Liver (tissue), 9 donors: ENCODE results near the gene PFDN2. TPM values are rescaled to one million over a fixed set of nuclear protein-coding genes. Genes with fewer than 3 reads are reported as not detected.

ENCODE experiments used
- DNase-seq: peaks from one replicate; pipeline ENCODE4 v3.0.0-alpha.2; 2017; ENCODE audit warnings: low spot score
- H3K27ac ChIP-seq, 2 donors: one replicate each; pipeline ENCODE4 v1.7.0; 2013; ENCODE audit warnings: inconsistent platforms in 2 of 2, low read length in 2 of 2, control low read depth in 1 of 2, low read depth in 1 of 2, mild to moderate bottlenecking in 1 of 2
- H3K27me3 ChIP-seq, 4 donors: one replicate each; pipeline versions ENCODE4 v1.6.1 to v1.7.0; 2013; ENCODE audit warnings: low read length in 3 of 4, inconsistent platforms in 1 of 4, mild to moderate bottlenecking in 1 of 4, moderate library complexity in 1 of 4; ENCODE audit not compliant: control insufficient read depth in 4 of 4, insufficient read depth in 4 of 4
- H3K36me3 ChIP-seq, 4 donors: one replicate each; pipeline versions ENCODE4 v1.6.1 to v1.7.0; 2013; ENCODE audit warnings: low read length in 3 of 4, mild to moderate bottlenecking in 3 of 4, low read depth in 1 of 4, moderate library complexity in 1 of 4; ENCODE audit not compliant: control insufficient read depth in 4 of 4, insufficient read depth in 3 of 4
- H3K4me1 ChIP-seq, 4 donors: one replicate each; pipeline versions ENCODE4 v1.6.1 to v1.7.0; 2013; ENCODE audit warnings: low read length in 3 of 4, mild to moderate bottlenecking in 3 of 4, moderate library complexity in 1 of 4; ENCODE audit not compliant: control insufficient read depth in 4 of 4, insufficient read depth in 4 of 4
- H3K4me3 ChIP-seq, 3 donors: one replicate each; pipeline versions ENCODE4 v1.6.1 to v1.7.0; 2013; ENCODE audit warnings: low read length in 3 of 3, control low read depth in 1 of 3, low read depth in 1 of 3, mild to moderate bottlenecking in 1 of 3
- H3K9ac ChIP-seq, 2 donors: one replicate each; pipeline ENCODE4 v1.7.0; 2013; ENCODE audit warnings: low read length in 2 of 2, mild to moderate bottlenecking in 2 of 2, moderate library complexity in 2 of 2, control low read depth in 1 of 2, low read depth in 1 of 2
- H3K9me3 ChIP-seq, 4 donors: one replicate each; pipeline versions ENCODE4 v1.6.1 to v1.7.0; 2013; ENCODE audit warnings: low read length in 3 of 4; ENCODE audit not compliant: control insufficient read depth in 4 of 4
- FOXA1 ChIP-seq: IDR thresholded peaks from 2 replicates; pipeline ENCODE4 v1.6.1; 2016; ENCODE audit warnings: antibody characterized with exemption
- FOXA2 ChIP-seq: IDR thresholded peaks from 2 replicates; pipeline ENCODE4 v1.6.1; 2016; ENCODE audit warnings: antibody characterized with exemption
- GABPA ChIP-seq, 2 donors: IDR thresholded peaks in 1 of 2; conservative IDR thresholded peaks in 1 of 2; 2 replicates each; pipeline ENCODE4 v1.6.1; 2016; ENCODE audit warnings: antibody characterized with exemption in 2 of 2, mild to moderate bottlenecking in 1 of 2, moderate library complexity in 1 of 2
- JUND ChIP-seq, 2 donors: IDR thresholded peaks; 2 replicates each; pipeline ENCODE4 v1.6.1; 2016; ENCODE audit warnings: antibody characterized with exemption in 2 of 2
- NR2F2 ChIP-seq: IDR thresholded peaks from 2 replicates; pipeline ENCODE4 v1.6.1; 2016; ENCODE audit warnings: antibody characterized with exemption
- RAD21 ChIP-seq, 2 donors: IDR thresholded peaks; 2 replicates each; pipeline ENCODE4 v1.6.1; 2016; ENCODE audit warnings: antibody characterized with exemption in 2 of 2, mild to moderate bottlenecking in 2 of 2
- RXRA ChIP-seq, 2 donors: IDR thresholded peaks; 2 replicates each; pipeline ENCODE4 v1.6.1; 2017 to 2018; ENCODE audit warnings: antibody characterized with exemption in 2 of 2, mild to moderate bottlenecking in 1 of 2
- SP1 ChIP-seq: IDR thresholded peaks from 2 replicates; pipeline ENCODE4 v1.6.1; 2018; ENCODE audit warnings: antibody characterized with exemption, mild to moderate bottlenecking
- TAF1 ChIP-seq: conservative IDR thresholded peaks from 2 replicates; pipeline ENCODE4 v1.6.1; 2016; ENCODE audit warnings: antibody characterized with exemption, mild to moderate bottlenecking
- YY1 ChIP-seq: IDR thresholded peaks from 2 replicates; pipeline ENCODE4 v1.6.1; 2016; ENCODE audit warnings: antibody characterized with exemption, mild to moderate bottlenecking
- WGBS: extraction: QIAGEN DNeasy Blood & Tissue Kit; methylation state at CpG from one replicate; pipeline ENCODE4 v1.1.7; 2013; 5-methylcytosine and 5-hydroxymethylcytosine counted together
- polyA plus RNA-seq, 2 donors: library from polyadenylated mRNA; stranded (reverse) in 1 of 2; unstranded in 1 of 2; fragments of 200-250 nt in 1 of 2; fragments of >200 nt in 1 of 2; fragmentation: Nextera tagmentation in 1 of 2; extraction: Ambion mirVana in 1 of 2; gene quantifications; one replicate each; pipeline versions ENCODE4 v1.2.1 to v1.2.3, GENCODE V29; 2013 to 2015
- total RNA-seq, 2 donors: library from RNA; depleted of rRNA; stranded (reverse); fragments of >200 nt; gene quantifications; one replicate each; pipeline ENCODE4 v1.2.3, GENCODE V29; 2014
- TF ChIP-seq, protein P1 (sequence below): IDR thresholded peaks from 2 replicates; pipeline ENCODE4 v1.6.1; 2016; ENCODE audit warnings: antibody characterized with exemption, mild to moderate bottlenecking
- TF ChIP-seq, protein P2 (sequence below): IDR thresholded peaks from 2 replicates; pipeline ENCODE4 v1.6.1; 2016; ENCODE audit warnings: antibody characterized with exemption
- TF ChIP-seq, protein P3 (sequence below): fragments of 150-350 bp; IDR thresholded peaks from 2 replicates; pipeline ENCODE4 v1.5.1; 2017; ENCODE audit warnings: improper control_type of control experiment, low read depth, low read length; ENCODE audit not compliant: missing input control
- TF ChIP-seq, protein P4 (sequence below): IDR thresholded peaks from 2 replicates; pipeline ENCODE4 v1.6.1; 2016; ENCODE audit warnings: antibody characterized with exemption
- TF ChIP-seq, protein P5 (sequence below): IDR thresholded peaks from 2 replicates; pipeline ENCODE4 v1.6.1; 2016; ENCODE audit warnings: antibody characterized with exemption
- donor health status: healthy.
- donor health status: healthy.
- donor health status: healthy.
- donor health status: healthy.
- donor health status: healthy.

Gene PFDN2
- total and polyA plus RNA-seq, 4 donors = 12.4 to 61.9 (median 34.0) TPM

GRCh38 chr1:161113915-161114314 lies 3.9 kb downstream of the PFDN2 start (continued):
- TF ChIP-seq TAF1 (no peak), JUND (IDR thresholded peaks at IDR 0.05) (no peak)
- TF ChIP-seq, protein P1, sequence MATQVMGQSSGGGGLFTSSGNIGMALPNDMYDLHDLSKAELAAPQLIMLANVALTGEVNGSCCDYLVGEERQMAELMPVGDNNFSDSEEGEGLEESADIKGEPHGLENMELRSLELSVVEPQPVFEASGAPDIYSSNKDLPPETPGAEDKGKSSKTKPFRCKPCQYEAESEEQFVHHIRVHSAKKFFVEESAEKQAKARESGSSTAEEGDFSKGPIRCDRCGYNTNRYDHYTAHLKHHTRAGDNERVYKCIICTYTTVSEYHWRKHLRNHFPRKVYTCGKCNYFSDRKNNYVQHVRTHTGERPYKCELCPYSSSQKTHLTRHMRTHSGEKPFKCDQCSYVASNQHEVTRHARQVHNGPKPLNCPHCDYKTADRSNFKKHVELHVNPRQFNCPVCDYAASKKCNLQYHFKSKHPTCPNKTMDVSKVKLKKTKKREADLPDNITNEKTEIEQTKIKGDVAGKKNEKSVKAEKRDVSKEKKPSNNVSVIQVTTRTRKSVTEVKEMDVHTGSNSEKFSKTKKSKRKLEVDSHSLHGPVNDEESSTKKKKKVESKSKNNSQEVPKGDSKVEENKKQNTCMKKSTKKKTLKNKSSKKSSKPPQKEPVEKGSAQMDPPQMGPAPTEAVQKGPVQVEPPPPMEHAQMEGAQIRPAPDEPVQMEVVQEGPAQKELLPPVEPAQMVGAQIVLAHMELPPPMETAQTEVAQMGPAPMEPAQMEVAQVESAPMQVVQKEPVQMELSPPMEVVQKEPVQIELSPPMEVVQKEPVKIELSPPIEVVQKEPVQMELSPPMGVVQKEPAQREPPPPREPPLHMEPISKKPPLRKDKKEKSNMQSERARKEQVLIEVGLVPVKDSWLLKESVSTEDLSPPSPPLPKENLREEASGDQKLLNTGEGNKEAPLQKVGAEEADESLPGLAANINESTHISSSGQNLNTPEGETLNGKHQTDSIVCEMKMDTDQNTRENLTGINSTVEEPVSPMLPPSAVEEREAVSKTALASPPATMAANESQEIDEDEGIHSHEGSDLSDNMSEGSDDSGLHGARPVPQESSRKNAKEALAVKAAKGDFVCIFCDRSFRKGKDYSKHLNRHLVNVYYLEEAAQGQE = no peak
- TF ChIP-seq, protein P2, sequence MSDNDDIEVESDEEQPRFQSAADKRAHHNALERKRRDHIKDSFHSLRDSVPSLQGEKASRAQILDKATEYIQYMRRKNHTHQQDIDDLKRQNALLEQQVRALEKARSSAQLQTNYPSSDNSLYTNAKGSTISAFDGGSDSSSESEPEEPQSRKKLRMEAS = no peak

DNA sequence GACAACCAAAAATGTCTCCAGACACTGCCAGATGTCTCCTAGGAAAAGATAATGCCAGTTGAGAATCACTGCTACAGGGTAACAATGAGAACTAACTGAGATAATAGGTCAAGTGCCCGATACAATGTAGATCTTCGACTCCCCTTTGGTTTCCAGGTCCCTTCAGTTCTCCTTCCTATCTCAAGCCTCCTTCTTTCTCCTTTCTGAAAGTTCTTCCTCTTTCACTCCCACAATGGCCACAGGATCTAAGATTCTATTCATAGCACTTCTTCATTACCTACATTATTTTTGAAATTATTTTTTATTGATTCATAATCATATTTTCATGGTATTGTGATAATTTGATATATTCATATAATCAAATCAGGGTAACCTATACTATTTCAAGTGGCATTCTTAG lies 6.3 kb downstream of the PFDN2 start:
- 83% methylated on average over 2 of the region's 2 CpGs for WGBS
- Histone ChIP-seq H3K9ac (no peak overlapping the region), H3K27me3 (no peaks in the 10 kb centered on the region), H3K4me1 (peaks cover 7 to 19% (median 16%) of the 10 kb centered on the region in 4 donors), H3K9me3 (no peaks in the 10 kb centered on the region), H3K36me3 (peaks cover 0 to 2% (median 0%) of the 10 kb centered on the region in 4 donors), H3K27ac (no peak overlapping the region), H3K4me3 (no peak overlapping the region)
- DNase-seq = no peak
- TF ChIP-seq, protein P3, sequence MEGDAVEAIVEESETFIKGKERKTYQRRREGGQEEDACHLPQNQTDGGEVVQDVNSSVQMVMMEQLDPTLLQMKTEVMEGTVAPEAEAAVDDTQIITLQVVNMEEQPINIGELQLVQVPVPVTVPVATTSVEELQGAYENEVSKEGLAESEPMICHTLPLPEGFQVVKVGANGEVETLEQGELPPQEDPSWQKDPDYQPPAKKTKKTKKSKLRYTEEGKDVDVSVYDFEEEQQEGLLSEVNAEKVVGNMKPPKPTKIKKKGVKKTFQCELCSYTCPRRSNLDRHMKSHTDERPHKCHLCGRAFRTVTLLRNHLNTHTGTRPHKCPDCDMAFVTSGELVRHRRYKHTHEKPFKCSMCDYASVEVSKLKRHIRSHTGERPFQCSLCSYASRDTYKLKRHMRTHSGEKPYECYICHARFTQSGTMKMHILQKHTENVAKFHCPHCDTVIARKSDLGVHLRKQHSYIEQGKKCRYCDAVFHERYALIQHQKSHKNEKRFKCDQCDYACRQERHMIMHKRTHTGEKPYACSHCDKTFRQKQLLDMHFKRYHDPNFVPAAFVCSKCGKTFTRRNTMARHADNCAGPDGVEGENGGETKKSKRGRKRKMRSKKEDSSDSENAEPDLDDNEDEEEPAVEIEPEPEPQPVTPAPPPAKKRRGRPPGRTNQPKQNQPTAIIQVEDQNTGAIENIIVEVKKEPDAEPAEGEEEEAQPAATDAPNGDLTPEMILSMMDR = no peak
- TF ChIP-seq SP1 (no peak), RAD21 (IDR thresholded peaks at IDR 0.05) (no peak), NR2F2 (no peak), FOXA2 (no peak)

DNA sequence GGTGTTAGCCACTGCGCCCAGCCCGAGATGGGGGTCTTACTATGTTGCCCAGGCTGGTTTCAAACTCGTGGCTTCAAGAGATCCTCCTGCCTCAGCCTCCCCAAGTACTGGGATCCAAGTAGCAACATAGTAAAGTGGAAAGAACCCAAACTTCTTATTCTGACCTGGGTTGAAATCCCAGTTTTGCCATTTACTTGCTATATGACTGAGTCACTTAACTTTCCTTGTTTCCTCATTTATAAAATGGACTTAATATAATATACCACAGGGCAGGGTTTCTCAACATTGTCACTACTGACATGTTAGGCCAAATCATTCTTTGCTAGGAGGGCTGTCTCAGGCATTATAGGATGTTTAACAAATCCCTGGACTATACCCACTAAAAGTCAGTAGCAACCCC lies 6.7 kb downstream of the PFDN2 start:
- peaks cover 5 to 17% (median 12%) of the 10 kb centered on the region in 4 donors for H3K4me1 ChIP-seq
- DNase-seq = no peak
- no peaks in the 10 kb centered on the region for H3K9me3 ChIP-seq
- H3K27me3 ChIP-seq = no peaks in the 10 kb centered on the region
- H3K4me3 ChIP-seq = no peak overlapping the region
- WGBS = 94% methylated on average over 3 of the region's 3 CpGs
- no peak overlapping the region for H3K27ac ChIP-seq
- H3K9ac ChIP-seq = no peak overlapping the region
- H3K36me3 ChIP-seq = peaks cover 0 to 2% (median 0%) of the 10 kb centered on the region in 4 donors
- TF ChIP-seq, protein P1 = no peak
- TF ChIP-seq JUND (IDR thresholded peaks at IDR 0.05) (no peak), TAF1 (no peak), SP1 (no peak), FOXA1 (no peak), RAD21 (IDR thresholded peaks at IDR 0.05) (no peak), YY1 (no peak), NR2F2 (no peak), GABPA (IDR thresholded peaks at IDR 0.05 in 1 of 2, conservative IDR thresholded peaks at IDR 0.05 in 1 of 2) (no peak), RXRA (IDR thresholded peaks at IDR 0.05) (no peak)
- TF ChIP-seq, protein P3 = no peak
- TF ChIP-seq, protein P4, sequence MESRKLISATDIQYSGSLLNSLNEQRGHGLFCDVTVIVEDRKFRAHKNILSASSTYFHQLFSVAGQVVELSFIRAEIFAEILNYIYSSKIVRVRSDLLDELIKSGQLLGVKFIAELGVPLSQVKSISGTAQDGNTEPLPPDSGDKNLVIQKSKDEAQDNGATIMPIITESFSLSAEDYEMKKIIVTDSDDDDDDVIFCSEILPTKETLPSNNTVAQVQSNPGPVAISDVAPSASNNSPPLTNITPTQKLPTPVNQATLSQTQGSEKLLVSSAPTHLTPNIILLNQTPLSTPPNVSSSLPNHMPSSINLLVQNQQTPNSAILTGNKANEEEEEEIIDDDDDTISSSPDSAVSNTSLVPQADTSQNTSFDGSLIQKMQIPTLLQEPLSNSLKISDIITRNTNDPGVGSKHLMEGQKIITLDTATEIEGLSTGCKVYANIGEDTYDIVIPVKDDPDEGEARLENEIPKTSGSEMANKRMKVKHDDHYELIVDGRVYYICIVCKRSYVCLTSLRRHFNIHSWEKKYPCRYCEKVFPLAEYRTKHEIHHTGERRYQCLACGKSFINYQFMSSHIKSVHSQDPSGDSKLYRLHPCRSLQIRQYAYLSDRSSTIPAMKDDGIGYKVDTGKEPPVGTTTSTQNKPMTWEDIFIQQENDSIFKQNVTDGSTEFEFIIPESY = no peak
- TF ChIP-seq, protein P2 = no peak
- TF ChIP-seq, protein P5, sequence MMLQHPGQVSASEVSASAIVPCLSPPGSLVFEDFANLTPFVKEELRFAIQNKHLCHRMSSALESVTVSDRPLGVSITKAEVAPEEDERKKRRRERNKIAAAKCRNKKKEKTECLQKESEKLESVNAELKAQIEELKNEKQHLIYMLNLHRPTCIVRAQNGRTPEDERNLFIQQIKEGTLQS = no peak
